ENCODE measurements around the gene TOR1AIP2.
"Not testable (repeated sequence)": the region's sequence is repeated elsewhere in the genome, so short reads cannot be mapped to it uniquely, and the experiment has no call there.

TOR1AIP2 gene

GRCh38 chr1:179856296-179856695 lies 21.3 kb downstream of the TOR1AIP2 start:
- no peaks in the 10 kb centered on the region for H3K79me2 ChIP-seq (ENCODE audit: insufficient read depth, low read length)
- no peak for ATAC-seq (ENCODE audit: insufficient read depth, low read depth)
- H2AFZ ChIP-seq (ENCODE audit: low read depth, low read length) = no peak overlapping the region
- H3K27ac ChIP-seq (ENCODE audit: low read length) = no peak overlapping the region
- no peak overlapping the region for H3K4me3 ChIP-seq (ENCODE audit: low read depth in 1 of 2, low read length in 2 of 2)
- no peaks in the 10 kb centered on the region for H3K4me1 ChIP-seq (ENCODE audit: insufficient read depth, low read length)
- H3K9ac ChIP-seq (ENCODE audit: low read depth, low read length) = no peak overlapping the region
- TF ChIP-seq EZH2 (IDR thresholded peaks at IDR 0.05; ENCODE audit: borderline replicate concordance, low read depth, low read length, severe bottlenecking) = no peak
- no peak for TF ChIP-seq CTCF (IDR thresholded peaks at IDR 0.05; ENCODE audit: borderline replicate concordance, extremely low read depth, low read length, poor library complexity, severe bottlenecking)
- H3K36me3 ChIP-seq (ENCODE audit: insufficient read depth, low read length) = peaks cover 39% of the 10 kb centered on the region; the same call in 1 of the 2 replicates
- no peaks in the 10 kb centered on the region for H3K27me3 ChIP-seq (ENCODE audit: insufficient read depth, low read length, poor library complexity)
- no peaks in the 10 kb centered on the region for H3K9me3 ChIP-seq (ENCODE audit: insufficient read depth, low read length, severe bottlenecking)
- H3K4me2 ChIP-seq (ENCODE audit: insufficient read depth, low read length) = no peak overlapping the region
- no peak for DNase-seq
- H4K20me1 ChIP-seq (ENCODE audit: insufficient read depth, low read length) = no peaks in the 10 kb centered on the region

GRCh38 chr1:179855831-179856230 lies 21.8 kb downstream of the TOR1AIP2 start:
- not testable (repeated sequence) for H3K27ac ChIP-seq (ENCODE audit: low read length); ATAC-seq (ENCODE audit: insufficient read depth, low read depth); H2AFZ ChIP-seq (ENCODE audit: low read depth, low read length); DNase-seq; H4K20me1 ChIP-seq (ENCODE audit: insufficient read depth, low read length); H3K4me1 ChIP-seq (ENCODE audit: insufficient read depth, low read length); H3K27me3 ChIP-seq (ENCODE audit: insufficient read depth, low read length, poor library complexity); H3K9ac ChIP-seq (ENCODE audit: low read depth, low read length); H3K4me3 ChIP-seq (ENCODE audit: low read depth in 1 of 2, low read length in 2 of 2); H3K79me2 ChIP-seq (ENCODE audit: insufficient read depth, low read length); H3K4me2 ChIP-seq (ENCODE audit: insufficient read depth, low read length); H3K9me3 ChIP-seq (ENCODE audit: insufficient read depth, low read length, severe bottlenecking)
- H3K36me3 ChIP-seq (ENCODE audit: insufficient read depth, low read length) = peaks cover 39% of the 10 kb centered on the region

GRCh38 chr1:179853102-179853501 lies 24.5 kb downstream of the TOR1AIP2 start:
- H2AFZ ChIP-seq (ENCODE audit: low read depth, low read length) = no peak overlapping the region
- DNase-seq (no peak), ATAC-seq (ENCODE audit: insufficient read depth, low read depth) (peak; percentile 58)
- no peaks in the 10 kb centered on the region for H3K4me1 ChIP-seq (ENCODE audit: insufficient read depth, low read length)
- no peak overlapping the region for H3K9ac ChIP-seq (ENCODE audit: low read depth, low read length)
- H4K20me1 ChIP-seq (ENCODE audit: insufficient read depth, low read length) = no peaks in the 10 kb centered on the region
- H3K4me3 ChIP-seq (ENCODE audit: low read depth in 1 of 2, low read length in 2 of 2) = no peak overlapping the region
- no peaks in the 10 kb centered on the region for H3K27me3 ChIP-seq (ENCODE audit: insufficient read depth, low read length, poor library complexity)
- H3K27ac ChIP-seq (ENCODE audit: low read length) = no peak overlapping the region
- TF ChIP-seq EZH2 (IDR thresholded peaks at IDR 0.05; ENCODE audit: borderline replicate concordance, low read depth, low read length, severe bottlenecking) (no peak), CTCF (IDR thresholded peaks at IDR 0.05; ENCODE audit: borderline replicate concordance, extremely low read depth, low read length, poor library complexity, severe bottlenecking) (no peak)
- H3K36me3 ChIP-seq (ENCODE audit: insufficient read depth, low read length) = peaks cover 49% of the 10 kb centered on the region
- H3K79me2 ChIP-seq (ENCODE audit: insufficient read depth, low read length) = no peaks in the 10 kb centered on the region
- H3K4me2 ChIP-seq (ENCODE audit: insufficient read depth, low read length) = no peak overlapping the region
- H3K9me3 ChIP-seq (ENCODE audit: insufficient read depth, low read length, severe bottlenecking) = no peaks in the 10 kb centered on the region

GRCh38 chr1:179848233-179848632 lies 29.4 kb downstream of the TOR1AIP2 start:
- H3K36me3 ChIP-seq (ENCODE audit: insufficient read depth, low read length) = peaks cover 69% of the 10 kb centered on the region
- H3K4me3 ChIP-seq (ENCODE audit: low read depth in 1 of 2, low read length in 2 of 2) = no peak overlapping the region
- H3K79me2 ChIP-seq (ENCODE audit: insufficient read depth, low read length) = no peaks in the 10 kb centered on the region
- no peak overlapping the region for H3K27ac ChIP-seq (ENCODE audit: low read length)
- H3K9me3 ChIP-seq (ENCODE audit: insufficient read depth, low read length, severe bottlenecking) = no peaks in the 10 kb centered on the region
- no peak overlapping the region for H3K9ac ChIP-seq (ENCODE audit: low read depth, low read length)
- no peak overlapping the region for H2AFZ ChIP-seq (ENCODE audit: low read depth, low read length)
- TF ChIP-seq EZH2 (IDR thresholded peaks at IDR 0.05; ENCODE audit: borderline replicate concordance, low read depth, low read length, severe bottlenecking) = no peak
- no peak for TF ChIP-seq CTCF (IDR thresholded peaks at IDR 0.05; ENCODE audit: borderline replicate concordance, extremely low read depth, low read length, poor library complexity, severe bottlenecking)
- no peaks in the 10 kb centered on the region for H3K27me3 ChIP-seq (ENCODE audit: insufficient read depth, low read length, poor library complexity)
- H4K20me1 ChIP-seq (ENCODE audit: insufficient read depth, low read length) = no peaks in the 10 kb centered on the region; the same call in 1 of the 2 replicates
- DNase-seq (no peak), ATAC-seq (ENCODE audit: insufficient read depth, low read depth) (no peak)
- H3K4me2 ChIP-seq (ENCODE audit: insufficient read depth, low read length) = no peak overlapping the region
- H3K4me1 ChIP-seq (ENCODE audit: insufficient read depth, low read length) = no peaks in the 10 kb centered on the region
